MG63 (cell line): ENCODE results near the gene SNX5. TPM values are rescaled to one million over a fixed set of nuclear protein-coding genes. Genes with fewer than 3 reads are reported as not detected.

Experiments used
- DNase-seq: peaks from one replicate; pipeline ENCODE4 v3.0.0-alpha.2; 2020
- H3K27me3 ChIP-seq: fragments of 250-450 bp; sonication (Bioruptor Pico); 2 replicates; pipeline ENCODE4 v1.5.1; 2020; ENCODE audit warnings: mild to moderate bottlenecking, moderate library complexity
- H3K36me3 ChIP-seq: fragments of 250-450 bp; sonication (Bioruptor Pico); 2 replicates; pipeline ENCODE4 v1.5.1; 2020; ENCODE audit warnings: mild to moderate bottlenecking, moderate library complexity
- H3K4me3 ChIP-seq: fragments of 250-450 bp; sonication (Bioruptor Pico); 2 replicates; pipeline ENCODE4 v1.5.1; 2020; ENCODE audit warnings: mild to moderate bottlenecking, moderate library complexity
- H3K9me3 ChIP-seq: fragments of 250-450 bp; sonication (Bioruptor Pico); 2 replicates; pipeline ENCODE4 v1.5.1; 2020; ENCODE audit warnings: mild to moderate bottlenecking, moderate library complexity
- total RNA-seq: library from RNA; depleted of rRNA; stranded (reverse); fragments of >200 nt; shearing (Covaris generic); gene quantifications from 2 replicates; pipeline ENCODE4 v1.2.3, GENCODE V29; 2014; ENCODE audit warnings: low replicate concordance; rRNA removed

SNX5 gene
- total RNA-seq, 1 experiment from 2014 or later, result 99.6 TPM

- peaks cover 4% of the 10 kb centered on the region; the same call in 1 of the 2 replicates for H3K9me3 ChIP-seq
- no peak overlapping the region for H3K4me3 ChIP-seq
- H3K36me3 ChIP-seq, result no peaks in the 10 kb centered on the region
- DNase-seq, result no peak
- no peaks in the 10 kb centered on the region for H3K27me3 ChIP-seq
Observed at GRCh38 chr20:17892189-17892938, 76.2 kb downstream of the SNX5 start.

Other genes with a start within 250 kb of the SNX5 start
- 20.6 and 23.5 TPM in 2 replicates for gene MGME1, start 224 bp upstream of the SNX5 start, total RNA-seq
- not detected in 2 replicates for gene OVOL2, start 89.1 kb upstream of the SNX5 start, total RNA-seq
- 9.9 and 13.1 TPM in 2 replicates for gene KAT14, start 169.1 kb upstream of the SNX5 start, total RNA-seq
- 7.3 and 12.0 TPM in 2 replicates for gene PET117, start 169.1 kb upstream of the SNX5 start, total RNA-seq